ENCODE results near the gene MND1.

DNA sequence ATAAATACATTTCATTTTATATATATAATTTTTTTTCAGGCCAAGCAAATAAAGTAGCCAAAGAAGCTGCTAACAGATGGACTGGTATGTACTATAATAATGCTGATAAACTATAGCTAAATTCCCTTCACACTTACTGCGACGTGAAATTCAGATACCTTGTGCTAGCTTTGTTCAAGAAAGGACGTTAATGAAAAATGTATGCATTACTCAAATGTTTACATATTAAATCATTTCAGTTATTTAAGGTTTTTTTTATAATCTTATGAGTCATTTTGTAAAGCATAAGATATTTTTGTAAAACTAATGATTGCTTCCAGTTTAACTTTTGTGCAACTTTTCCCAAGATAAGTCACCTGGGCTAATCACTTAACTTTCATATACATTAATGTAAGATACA is 64.4 kb downstream of the MND1 start:
- TF ChIP-seq, protein P1, sequence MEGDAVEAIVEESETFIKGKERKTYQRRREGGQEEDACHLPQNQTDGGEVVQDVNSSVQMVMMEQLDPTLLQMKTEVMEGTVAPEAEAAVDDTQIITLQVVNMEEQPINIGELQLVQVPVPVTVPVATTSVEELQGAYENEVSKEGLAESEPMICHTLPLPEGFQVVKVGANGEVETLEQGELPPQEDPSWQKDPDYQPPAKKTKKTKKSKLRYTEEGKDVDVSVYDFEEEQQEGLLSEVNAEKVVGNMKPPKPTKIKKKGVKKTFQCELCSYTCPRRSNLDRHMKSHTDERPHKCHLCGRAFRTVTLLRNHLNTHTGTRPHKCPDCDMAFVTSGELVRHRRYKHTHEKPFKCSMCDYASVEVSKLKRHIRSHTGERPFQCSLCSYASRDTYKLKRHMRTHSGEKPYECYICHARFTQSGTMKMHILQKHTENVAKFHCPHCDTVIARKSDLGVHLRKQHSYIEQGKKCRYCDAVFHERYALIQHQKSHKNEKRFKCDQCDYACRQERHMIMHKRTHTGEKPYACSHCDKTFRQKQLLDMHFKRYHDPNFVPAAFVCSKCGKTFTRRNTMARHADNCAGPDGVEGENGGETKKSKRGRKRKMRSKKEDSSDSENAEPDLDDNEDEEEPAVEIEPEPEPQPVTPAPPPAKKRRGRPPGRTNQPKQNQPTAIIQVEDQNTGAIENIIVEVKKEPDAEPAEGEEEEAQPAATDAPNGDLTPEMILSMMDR (IDR thresholded peaks at IDR 0.05) = no peak
- no peak for TF ChIP-seq POLR2A (IDR thresholded peaks at IDR 0.05)
- no peak for TF ChIP-seq EP300 (IDR thresholded peaks at IDR 0.05)
- TF ChIP-seq POLR2AphosphoS5 (IDR thresholded peaks at IDR 0.05) = no peak
